Esophagus squamous epithelium (tissue), 4 donors: Measurements from ENCODE around the gene ZAP70.

ENCODE experiments used
- CTCF ChIP-seq, 6 experiments: fragments of 450-650 bp in 4 of 6; fragments of 200-600 bp in 2 of 6; sonication (generic) in 2 of 6; IDR thresholded peaks; one replicate each; pipeline ENCODE4 v1.5.1; 2016 to 2019; ENCODE audit warnings: antibody characterized with exemption in 6 of 6, mild to moderate bottlenecking in 4 of 6, moderate library complexity in 4 of 6
- POLR2A ChIP-seq, 4 donors: fragments of 450-650 bp; IDR thresholded peaks; one replicate each; pipeline ENCODE4 v1.6.1; 2017; ENCODE audit warnings: antibody characterized with exemption in 4 of 4, mild to moderate bottlenecking in 4 of 4, moderate library complexity in 3 of 4

- TF ChIP-seq CTCF (IDR thresholded peaks at IDR 0.05) (no peak), POLR2A (IDR thresholded peaks at IDR 0.05) (no peak)
These were observed 20.1 kb downstream of the ZAP70 start for GRCh38 chr2:97733341-97734035.
